ENCODE data around the gene SRMS. TPM values are rescaled to one million over a fixed set of nuclear protein-coding genes. Genes with fewer than 3 reads are reported as not detected.

Gene SRMS
- total RNA-seq, 1 experiment from 2014 or later: 0.79 TPM

DNA sequence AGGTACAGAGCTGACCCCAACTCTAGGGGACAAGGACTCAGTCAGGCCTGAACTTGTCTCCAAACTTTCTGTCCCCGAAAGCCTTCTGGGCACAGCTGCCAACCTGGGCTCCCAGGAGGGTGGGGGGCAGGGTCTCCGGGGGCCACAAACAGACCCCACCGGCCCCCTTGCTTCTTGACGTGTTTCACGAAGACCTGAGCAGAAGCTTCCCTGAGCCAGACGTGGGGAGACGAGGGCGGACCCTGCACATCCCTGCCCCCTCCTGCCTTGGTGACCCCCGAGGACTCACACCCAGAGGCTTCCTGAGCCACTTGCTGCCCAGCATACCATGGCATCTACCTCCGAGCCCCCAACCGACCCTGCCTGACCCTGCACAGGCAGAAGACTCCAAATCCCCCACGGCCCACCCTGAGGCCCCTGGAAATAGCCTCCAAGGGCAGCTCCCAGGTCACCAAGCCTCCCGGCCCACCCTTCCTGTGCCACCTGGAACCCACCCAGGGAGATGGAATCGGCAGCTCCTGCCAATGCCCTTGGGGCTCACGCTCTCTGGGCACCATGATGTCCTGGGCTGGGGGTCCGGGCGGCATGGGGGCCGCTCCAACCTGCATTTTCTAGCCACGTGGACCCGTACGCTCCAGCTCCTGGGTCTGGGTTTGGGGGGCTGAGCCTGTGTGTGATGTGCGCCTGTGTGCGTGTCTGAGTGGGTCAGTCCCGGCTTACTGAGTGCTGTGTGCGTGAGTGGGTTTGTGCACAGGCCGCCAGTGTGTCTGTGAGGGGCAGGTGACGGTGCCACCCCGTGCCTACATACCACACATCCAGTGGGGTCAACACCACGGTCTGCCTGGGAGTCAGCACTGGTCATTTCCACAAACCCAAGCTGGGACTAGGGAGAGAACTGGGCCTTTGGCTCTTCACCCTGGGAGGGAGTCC is 7.8 kb downstream of the SRMS start:
- H3T11ph ChIP-seq (ENCODE audit: low read length): no peak overlapping the region
- H4K91ac ChIP-seq (ENCODE audit: insufficient read length, low read depth, low read length): no peak overlapping the region
- H3K4me1 ChIP-seq (ENCODE audit: insufficient read depth, low read length): no peaks in the 10 kb centered on the region
- no peak overlapping the region for H3K23ac ChIP-seq (ENCODE audit: insufficient read length, low read depth, low read length)
- H4K20me1 ChIP-seq (ENCODE audit: control insufficient read depth, insufficient read depth, insufficient read length): no peaks in the 10 kb centered on the region
- no peaks in the 10 kb centered on the region for H3K27me3 ChIP-seq (ENCODE audit: insufficient read depth, low read length)
- H2BK12ac ChIP-seq (ENCODE audit: insufficient read length, low read depth, low read length): no peak overlapping the region
- WGBS (ENCODE audit: extremely low coverage, insufficient read length, low lambda C conversion rate): no CpG with 5 or more reads among the region's 29 CpGs
- no peak overlapping the region for H2AK5ac ChIP-seq (ENCODE audit: insufficient read length, low read length)
- no peaks in the 10 kb centered on the region for H3K79me1 ChIP-seq (ENCODE audit: insufficient read depth, low read depth, low read length, poor library complexity, severe bottlenecking)
- no peak overlapping the region for H2BK120ac ChIP-seq (ENCODE audit: low read depth, low read length, poor library complexity, severe bottlenecking)
- H2BK15ac ChIP-seq (ENCODE audit: low read depth, low read length): no peak overlapping the region
- H3K9me3 Mint-ChIP-seq: no peaks in the 10 kb centered on the region
- H3K4ac ChIP-seq (ENCODE audit: low read depth, low read length): no peak overlapping the region
- no peaks in the 10 kb centered on the region for H3K23me2 ChIP-seq (ENCODE audit: insufficient read length, low read depth, low read length, poor library complexity, severe bottlenecking)
- H3K18ac ChIP-seq (ENCODE audit: insufficient read length, low read depth, low read length): no peak overlapping the region
- no peaks in the 10 kb centered on the region for H3K36me3 Mint-ChIP-seq (ENCODE audit: insufficient read depth in 1 of 3, low read depth in 3 of 3)
- no peak overlapping the region for H3K27ac ChIP-seq (ENCODE audit: insufficient read length, low read depth, low read length)
- H3K4me1 Mint-ChIP-seq: peaks cover 3 to 8% of the 10 kb centered on the region in 2 experiments; a peak in 3 of 4 replicates
- no peak overlapping the region for H2AFZ ChIP-seq (ENCODE audit: low read length)
- H2BK20ac ChIP-seq (ENCODE audit: low read depth, low read length, poor library complexity, severe bottlenecking): no peak overlapping the region
- no peak overlapping the region for H2BK5ac ChIP-seq (ENCODE audit: insufficient read length, low read length)
- no peak overlapping the region for H3K27ac Mint-ChIP-seq
- DNase-seq: no peak
- no peak overlapping the region for H3K4me2 ChIP-seq (ENCODE audit: insufficient read depth, insufficient read length, low read length)
- no peak overlapping the region for H3K9ac ChIP-seq (ENCODE audit: extremely low read depth, insufficient read length, low read length)
- H3K14ac ChIP-seq (ENCODE audit: insufficient read depth, low read length): no peak overlapping the region; the same call in 1 of the 2 replicates
- H3K79me2 ChIP-seq (ENCODE audit: insufficient read depth, low read length): no peaks in the 10 kb centered on the region
- no peak overlapping the region for H4K8ac ChIP-seq (replicated peaks; ENCODE audit: insufficient read length, low read depth, low read length)
- H3K56ac ChIP-seq (ENCODE audit: insufficient read length, low read depth, low read length): no peak overlapping the region
- no peak overlapping the region for H4K5ac ChIP-seq (ENCODE audit: insufficient read length, low read depth, low read length)
- H3K27me3 Mint-ChIP-seq (ENCODE audit: low read depth): no peaks in the 10 kb centered on the region
- no peaks in the 10 kb centered on the region for H3K9me3 ChIP-seq (ENCODE audit: control insufficient read depth, low read depth, low read length)
- TF ChIP-seq, protein P1, sequence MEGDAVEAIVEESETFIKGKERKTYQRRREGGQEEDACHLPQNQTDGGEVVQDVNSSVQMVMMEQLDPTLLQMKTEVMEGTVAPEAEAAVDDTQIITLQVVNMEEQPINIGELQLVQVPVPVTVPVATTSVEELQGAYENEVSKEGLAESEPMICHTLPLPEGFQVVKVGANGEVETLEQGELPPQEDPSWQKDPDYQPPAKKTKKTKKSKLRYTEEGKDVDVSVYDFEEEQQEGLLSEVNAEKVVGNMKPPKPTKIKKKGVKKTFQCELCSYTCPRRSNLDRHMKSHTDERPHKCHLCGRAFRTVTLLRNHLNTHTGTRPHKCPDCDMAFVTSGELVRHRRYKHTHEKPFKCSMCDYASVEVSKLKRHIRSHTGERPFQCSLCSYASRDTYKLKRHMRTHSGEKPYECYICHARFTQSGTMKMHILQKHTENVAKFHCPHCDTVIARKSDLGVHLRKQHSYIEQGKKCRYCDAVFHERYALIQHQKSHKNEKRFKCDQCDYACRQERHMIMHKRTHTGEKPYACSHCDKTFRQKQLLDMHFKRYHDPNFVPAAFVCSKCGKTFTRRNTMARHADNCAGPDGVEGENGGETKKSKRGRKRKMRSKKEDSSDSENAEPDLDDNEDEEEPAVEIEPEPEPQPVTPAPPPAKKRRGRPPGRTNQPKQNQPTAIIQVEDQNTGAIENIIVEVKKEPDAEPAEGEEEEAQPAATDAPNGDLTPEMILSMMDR (conservative IDR thresholded peaks at IDR 0.05): no peak
- H3K4me3 Mint-ChIP-seq: peak overlapping the region in 1 of 2 experiments; percentile 17; a peak in 2 of 5 replicates

Data from H9 (cell line).